Amniotic stem cell (primary cell): ENCODE measurements around the gene RFX7.
"Not testable (repeated sequence)": the region's sequence is repeated elsewhere in the genome, so short reads cannot be mapped to it uniquely, and the experiment has no call there.

Experiments used
- DNase-seq: peaks from one replicate; lab custom pipeline; 2025; lab: John Stamatoyannopoulos, UW

Gene RFX7

DNA sequence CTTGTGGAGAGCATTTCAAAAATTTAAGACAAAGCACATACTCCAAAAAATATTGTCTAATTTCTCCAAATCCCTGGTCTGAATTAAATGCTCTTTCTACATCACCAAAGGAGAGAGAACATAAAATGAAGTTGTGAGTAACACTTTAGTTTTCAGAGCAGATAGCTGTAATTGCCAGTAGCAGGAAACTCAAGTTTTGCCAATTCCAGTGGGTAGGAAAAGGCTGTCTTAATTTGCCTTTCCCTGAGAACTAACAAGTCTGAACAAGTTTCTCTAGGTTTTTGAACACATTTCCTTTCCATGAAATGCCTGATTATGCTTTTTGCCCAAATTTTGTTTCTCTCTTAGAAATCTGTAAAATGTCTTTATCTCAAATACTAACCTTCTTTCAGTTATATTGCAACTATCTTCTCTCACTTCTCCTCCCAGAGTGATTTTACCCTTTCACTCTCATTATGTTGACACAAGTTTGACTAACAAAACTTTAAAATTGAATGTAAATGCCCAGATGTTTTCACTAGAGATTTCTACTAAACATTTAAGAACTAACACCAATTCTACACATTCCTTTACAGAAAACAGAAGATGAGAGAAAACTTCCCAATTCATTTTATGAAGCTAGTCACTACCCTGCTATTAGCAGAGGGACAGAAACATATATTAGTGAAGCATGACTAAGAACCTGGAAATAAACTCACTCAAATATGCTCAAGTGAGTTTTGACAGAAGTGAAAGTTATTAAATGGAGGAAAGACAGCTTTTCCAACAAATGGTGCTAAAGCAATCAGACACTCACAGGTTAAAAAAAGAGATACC lies 38.4 kb downstream of the RFX7 start:
- no peak for DNase-seq

- not testable (repeated sequence) for DNase-seq
These were observed 40.3 kb downstream of the RFX7 start for GRCh38 chr15:56203312-56203922.

DNA sequence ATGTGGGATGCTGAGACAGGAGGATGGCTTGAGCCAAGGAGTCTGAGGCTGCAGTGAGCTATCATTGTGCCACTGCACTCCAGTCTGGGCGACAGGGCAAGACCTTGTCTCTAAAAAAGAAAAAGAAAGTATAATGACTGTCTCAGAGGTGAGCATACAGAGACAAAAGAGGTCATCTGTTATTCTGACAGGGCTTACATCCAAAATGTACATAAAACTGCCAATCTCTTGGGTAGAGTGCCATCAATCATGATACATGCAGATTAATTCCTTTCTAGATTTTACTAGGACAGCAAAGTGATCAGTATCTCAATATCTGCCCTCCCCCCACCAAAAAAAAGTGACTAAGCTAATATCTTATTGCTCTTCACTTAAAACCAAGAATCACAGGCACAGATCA lies 41.0 kb downstream of the RFX7 start:
- no peak for DNase-seq

DNA sequence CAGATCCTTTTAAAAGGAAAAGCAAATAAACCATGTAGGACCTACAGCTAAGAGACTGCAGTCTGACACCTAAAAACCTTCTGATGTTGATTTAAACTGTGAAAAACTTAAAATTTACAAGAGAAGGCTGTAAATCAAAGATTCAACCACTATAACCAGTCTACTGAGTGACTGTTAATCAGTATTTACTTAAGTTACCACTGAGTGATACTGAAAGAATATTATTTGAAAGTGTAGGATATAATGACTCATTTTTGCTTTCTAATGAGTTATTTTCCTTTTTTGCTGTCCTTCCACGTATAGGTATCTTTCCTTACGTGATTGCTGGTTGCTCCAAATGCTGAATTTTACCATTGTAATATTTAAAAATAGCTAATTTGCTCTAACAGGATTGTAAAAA lies 44.6 kb downstream of the RFX7 start:
- no peak for DNase-seq

DNA sequence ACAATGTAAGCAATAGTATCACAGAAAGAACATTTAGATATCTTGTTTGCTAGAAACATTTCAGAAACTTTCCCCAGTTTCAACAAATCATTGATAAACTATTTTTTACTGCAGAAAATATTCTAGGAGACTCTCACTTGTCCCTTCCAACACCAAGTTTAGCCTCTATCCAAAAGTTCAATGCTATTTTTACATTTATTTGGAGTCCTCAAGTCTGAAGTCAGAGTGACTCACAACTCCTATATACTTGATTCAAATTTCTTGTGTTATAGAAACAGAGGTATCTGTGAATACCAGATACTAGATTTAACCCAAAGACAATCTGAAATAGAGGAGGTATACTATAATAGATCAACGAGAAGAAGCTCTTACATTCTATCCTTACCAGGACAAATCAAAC lies 49.6 kb downstream of the RFX7 start:
- no peak for DNase-seq

DNA sequence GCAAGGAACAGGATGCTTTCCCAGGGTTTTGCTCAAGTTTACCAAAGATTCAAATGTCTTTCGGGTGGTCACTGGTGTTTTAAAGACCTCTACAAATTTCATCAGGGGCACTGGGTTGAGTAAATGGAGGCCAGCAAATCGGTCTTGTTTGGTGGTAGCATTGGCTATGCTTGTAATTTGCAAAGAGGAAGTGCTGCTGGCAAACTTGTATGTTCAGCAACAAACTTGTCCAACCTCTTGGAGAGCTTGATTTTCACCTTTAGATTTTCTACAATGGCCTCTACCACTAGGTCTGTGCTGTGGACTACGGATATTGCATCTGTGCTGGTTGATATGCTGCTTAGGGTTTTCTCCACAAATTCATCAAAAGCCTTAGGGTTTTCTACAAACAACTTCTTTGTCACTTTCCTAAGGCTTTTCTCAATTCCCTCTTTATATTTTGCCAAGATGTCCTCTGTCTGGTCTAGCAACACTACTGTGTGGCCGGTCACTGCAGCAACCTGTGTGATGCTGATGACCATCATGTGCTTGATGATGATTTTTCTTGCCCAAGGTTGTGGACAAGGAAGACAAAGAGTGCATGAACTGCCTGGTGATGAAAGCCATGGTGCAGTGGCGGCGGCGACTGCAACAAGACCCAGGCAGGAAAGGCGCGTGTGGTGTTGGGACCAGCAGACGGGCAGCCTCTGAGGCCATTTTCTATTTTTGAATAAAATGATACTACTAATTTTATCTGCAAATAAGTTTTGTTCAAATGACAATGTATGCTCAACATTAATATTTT lies 50.8 kb downstream of the RFX7 start:
- no peak for DNase-seq

GRCh38 chr15:56187665-56188064 lies 56.0 kb downstream of the RFX7 start:
- DNase-seq, result no peak

DNA sequence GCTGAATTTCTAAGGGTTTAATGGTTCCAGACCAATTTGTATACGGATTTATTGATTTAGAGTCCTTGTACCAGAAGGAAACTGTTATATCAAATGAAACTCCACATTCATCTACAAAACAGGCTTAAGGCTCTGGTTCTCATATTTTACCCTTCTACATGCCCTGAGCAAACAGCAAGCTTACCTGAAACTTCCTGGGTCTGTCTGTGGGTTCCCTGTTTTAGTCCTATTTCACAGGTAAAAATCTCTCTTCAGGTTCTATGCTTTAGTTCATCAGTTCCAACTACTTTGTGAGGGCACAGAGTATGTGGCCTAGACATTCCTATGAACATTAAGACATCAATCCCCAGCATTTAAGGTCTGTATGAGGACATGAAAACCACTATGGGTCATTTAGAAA lies 57.7 kb downstream of the RFX7 start:
- DNase-seq, result no peak

GRCh38 chr15:56184516-56184915 lies 59.2 kb downstream of the RFX7 start:
- no peak for DNase-seq

DNA sequence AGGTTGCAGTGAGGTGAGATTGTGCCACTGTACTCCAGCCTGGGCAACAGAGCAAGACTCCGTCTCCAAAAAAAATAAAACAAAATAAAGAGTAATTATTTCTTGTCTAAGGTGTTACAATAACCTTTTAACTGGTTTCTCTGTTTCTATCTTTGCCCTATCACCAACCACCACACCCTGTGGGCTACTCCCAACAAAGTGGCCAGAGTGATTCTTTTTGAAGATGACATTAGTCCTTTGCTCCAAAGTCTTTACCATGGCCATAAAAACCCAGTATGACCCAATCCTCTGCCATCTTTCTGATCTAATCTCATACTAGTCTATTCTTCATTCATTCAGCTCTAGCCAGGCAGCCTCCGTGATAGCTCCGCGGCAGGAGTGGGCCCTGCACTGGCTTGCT lies 62.8 kb downstream of the RFX7 start:
- DNase-seq, result no peak

DNA sequence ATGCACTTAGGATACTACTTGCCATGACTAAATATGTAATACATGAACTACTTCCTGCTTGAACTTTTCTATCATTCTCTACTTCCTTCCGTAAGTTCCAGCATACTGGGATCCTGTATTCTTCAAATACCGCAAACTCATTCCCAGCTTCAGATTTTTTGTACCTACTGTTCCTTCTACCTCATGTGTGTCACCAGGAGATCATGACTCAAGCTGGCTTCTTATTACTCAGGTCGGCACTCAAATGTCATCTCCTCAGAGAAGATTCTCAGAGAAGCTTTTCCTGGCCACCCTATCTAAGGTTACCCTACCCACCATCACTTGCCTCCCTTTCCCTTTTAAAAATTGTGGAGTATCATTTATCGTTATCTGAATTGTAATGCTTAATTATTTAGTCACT lies 66.7 kb downstream of the RFX7 start:
- DNase-seq, result no peak

- no peak for DNase-seq
These were observed 67.9 kb downstream of the RFX7 start for GRCh38 chr15:56175788-56176187.

DNA sequence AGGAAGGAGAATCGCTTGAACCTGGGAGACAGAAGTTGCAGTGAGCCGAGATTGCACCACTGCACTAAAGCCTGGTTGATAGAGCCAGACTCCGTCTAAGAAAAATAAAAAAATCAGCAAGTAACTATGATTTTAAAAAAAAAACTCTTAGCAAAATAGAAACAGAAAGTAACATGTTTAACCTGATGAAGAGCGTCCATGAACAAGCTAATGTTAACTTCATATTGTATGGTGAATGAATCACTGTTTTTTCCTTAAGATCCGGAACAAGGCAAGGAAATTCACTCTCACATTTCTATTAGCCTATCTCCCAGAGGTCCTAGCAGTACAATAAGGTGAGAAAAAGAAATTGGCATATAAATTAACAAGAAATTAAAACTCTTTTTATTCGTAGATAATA lies 69.0 kb downstream of the RFX7 start:
- no peak for DNase-seq

GRCh38 chr15:56168394-56168793 lies 75.3 kb downstream of the RFX7 start:
- DNase-seq, result no peak

- DNase-seq, result no peak
These were observed 78.4 kb downstream of the RFX7 start for GRCh38 chr15:56165234-56165633.

GRCh38 chr15:56160966-56161365 lies 82.7 kb downstream of the RFX7 start:
- no peak for DNase-seq

GRCh38 chr15:56156877-56157276 lies 86.8 kb downstream of the RFX7 start:
- no peak for DNase-seq

DNA sequence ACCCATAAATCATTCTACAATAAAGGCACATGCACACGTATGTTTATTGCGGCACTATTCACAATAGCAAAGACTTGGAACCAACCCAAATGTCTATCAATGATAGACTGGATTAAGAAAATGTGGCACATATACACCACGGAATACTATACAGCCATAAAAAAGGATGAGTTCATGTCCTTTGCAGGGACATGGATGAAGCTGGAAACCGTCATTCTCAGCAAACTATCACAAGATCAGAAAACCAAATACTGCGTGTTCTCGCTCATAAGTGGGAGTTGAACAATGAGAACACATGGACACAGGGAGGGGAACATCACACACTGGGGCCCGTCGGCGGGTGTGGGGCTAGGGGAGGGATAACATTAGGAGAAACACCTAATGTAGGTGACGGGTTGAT lies 88.4 kb downstream of the RFX7 start:
- not testable (repeated sequence) for DNase-seq

DNA sequence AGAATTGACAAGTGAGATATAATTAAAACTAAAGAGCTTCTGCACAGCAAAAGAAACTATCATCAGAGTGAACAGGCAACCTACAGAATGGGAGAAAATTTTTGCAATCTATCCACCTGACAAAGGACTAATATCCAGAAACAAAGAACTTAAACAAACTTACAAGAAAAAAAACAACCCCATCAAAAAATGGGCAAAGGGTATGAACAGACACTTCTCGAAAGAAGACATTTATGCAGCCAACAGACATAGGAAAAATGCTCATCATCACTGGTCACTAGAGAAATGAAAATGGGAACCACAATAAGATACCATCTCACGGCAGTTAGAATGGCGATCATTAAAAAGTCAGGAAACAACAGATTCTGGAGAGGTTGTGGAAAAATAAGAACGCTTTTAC lies 88.9 kb downstream of the RFX7 start:
- not testable (repeated sequence) for DNase-seq

DNA sequence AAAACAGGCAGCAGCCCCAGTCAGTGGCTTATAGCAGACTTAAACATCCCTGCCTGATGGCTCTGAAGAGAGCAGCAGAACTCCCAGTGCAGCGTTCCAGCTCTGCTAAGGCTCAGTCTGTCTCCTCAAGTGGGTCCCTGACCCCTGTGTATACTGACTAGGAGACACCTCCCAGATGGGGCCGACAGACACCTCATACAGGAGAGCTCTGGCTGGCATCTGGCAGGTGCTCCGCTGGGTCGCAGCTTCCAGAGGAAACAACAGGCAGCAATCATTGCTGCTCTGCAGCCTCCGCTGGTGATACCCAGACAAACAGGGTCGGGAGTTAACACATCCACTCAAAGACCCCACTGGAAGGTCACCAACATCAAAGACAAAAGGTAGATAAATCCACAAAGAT lies 93.5 kb downstream of the RFX7 start:
- DNase-seq, result no peak

GRCh38 chr15:56148064-56148463 lies 95.6 kb downstream of the RFX7 start:
- no peak for DNase-seq

GRCh38 chr15:56146756-56147155 lies 96.9 kb downstream of the RFX7 start:
- DNase-seq, result no peak

- DNase-seq, result no peak
These were observed 115.6 kb downstream of the RFX7 start for GRCh38 chr15:56128081-56128480.
